ENCODE results near the gene ADAR. TPM values are rescaled to one million over a fixed set of nuclear protein-coding genes. Genes with fewer than 3 reads are reported as not detected.
A peak's percentile ranks its signal among the peaks of the same experiment; 100 is the strongest.

Gene ADAR
- total RNA-seq (128 and 141 TPM in 2 replicates), polyA plus RNA-seq (79.6 and 88.2 TPM in 2 replicates), polyA minus RNA-seq (324 and 334 TPM in 2 replicates), Bru-seq, nascent RNA (percentile 85 among the genes with signal in this experiment), BruChase-seq, experiment 1, labeled RNA remaining after a 6-hour chase (percentile 97 among the genes with signal in this experiment), BruChase-seq, experiment 2, labeled RNA remaining after a 2-hour chase (percentile 92 among the genes with signal in this experiment)
- 73.5 and 79.4 TPM in 2 replicates for polyA plus RNA-seq (2011; cell fraction: cytosol; rRNA removed)
- polyA plus RNA-seq (2011; cell fraction: nucleus; rRNA removed): 189 and 196 TPM in 2 replicates
- polyA plus RNA-seq (2012): 69.3 and 83.6 TPM in 2 replicates
- polyA minus RNA-seq (2011; cell fraction: cytosol; rRNA and poly(A)+ RNA removed): 110 TPM
- polyA minus RNA-seq (2011; cell fraction: nucleus; rRNA and poly(A)+ RNA removed): 112 and 150 TPM in 2 replicates
- long read RNA-seq, full-length matches to known transcripts: 27 of 90 reads
- long read RNA-seq, partial matches to known transcripts: 30 of 90 reads
- long read RNA-seq, other reads (novel, unspliced or antisense): 33 of 90 reads

GRCh38 chr1:154607609-154608396 lies at the start of gene ADAR:
ADAR (minus strand) TSS chr1:154608186; CDS start chr1:154608006, 180 bp downstream.
- CTCF ChIA-PET: interaction anchor here (0.6 to 1.3 kb wide), 10 partner anchors 10 to 436 kb away, joined by 3 to 5 read pairs (median 4); no protein-coding TSS in a partner anchor

More at GRCh38 chr1:154607609-154608396, at the start of gene ADAR:
- FAIRE-seq: peak; percentile 83
- intact Hi-C loops (cut with micrococcal nuclease): loop anchor here (1.0 to 2.0 kb wide), 2 partner anchors 21 to 50 kb away; partner anchors contain the start of gene UBE2Q1
- peaks cover 0 to 2% of the 10 kb centered on the region in 2 experiments for H3K36me3 ChIP-seq (ENCODE audit: control insufficient read depth in 2 of 2, extremely low read depth in 1 of 2, insufficient read depth in 2 of 2, low read length in 2 of 2)
- peaks cover 72% of the 10 kb centered on the region for H3K79me2 ChIP-seq (ENCODE audit: control insufficient read depth, insufficient read depth, low read length)
- POLR2A ChIA-PET: interaction anchor here (0.7 kb wide), 2 partner anchors 48 to 399 kb away, joined by 3 to 4 read pairs; no protein-coding TSS in a partner anchor
- DNase-seq (ENCODE audit: low read depth, low spot score): peak; percentile 94
- no TSS peak for BruUV-seq (replicated peaks)
- H3K9ac ChIP-seq (replicated peaks; ENCODE audit: extremely low read depth, insufficient read depth, low read length): peak within 1 kb of the TSS; percentile 91
- H3K27ac ChIP-seq (ENCODE audit: insufficient read depth, low read depth, low read length): peak within 1 kb of the TSS; percentile 56
- H3K4me2 ChIP-seq (ENCODE audit: insufficient read depth, low read length): peak within 1 kb of the TSS; percentile 86
- peak; percentile 11 for TF ChIP-seq MAX (IDR thresholded peaks at IDR 0.05; ENCODE audit: insufficient read depth, insufficient read length)
- TF ChIP-seq POLR2AphosphoS5 (IDR thresholded peaks at IDR 0.05; ENCODE audit: insufficient read depth, low read depth, low read length): peak; percentile 13
- TF ChIP-seq JUN (IDR thresholded peaks at IDR 0.05; ENCODE audit: borderline replicate concordance, insufficient read depth, insufficient read length, low read depth): no peak
- TF ChIP-seq, protein P1, sequence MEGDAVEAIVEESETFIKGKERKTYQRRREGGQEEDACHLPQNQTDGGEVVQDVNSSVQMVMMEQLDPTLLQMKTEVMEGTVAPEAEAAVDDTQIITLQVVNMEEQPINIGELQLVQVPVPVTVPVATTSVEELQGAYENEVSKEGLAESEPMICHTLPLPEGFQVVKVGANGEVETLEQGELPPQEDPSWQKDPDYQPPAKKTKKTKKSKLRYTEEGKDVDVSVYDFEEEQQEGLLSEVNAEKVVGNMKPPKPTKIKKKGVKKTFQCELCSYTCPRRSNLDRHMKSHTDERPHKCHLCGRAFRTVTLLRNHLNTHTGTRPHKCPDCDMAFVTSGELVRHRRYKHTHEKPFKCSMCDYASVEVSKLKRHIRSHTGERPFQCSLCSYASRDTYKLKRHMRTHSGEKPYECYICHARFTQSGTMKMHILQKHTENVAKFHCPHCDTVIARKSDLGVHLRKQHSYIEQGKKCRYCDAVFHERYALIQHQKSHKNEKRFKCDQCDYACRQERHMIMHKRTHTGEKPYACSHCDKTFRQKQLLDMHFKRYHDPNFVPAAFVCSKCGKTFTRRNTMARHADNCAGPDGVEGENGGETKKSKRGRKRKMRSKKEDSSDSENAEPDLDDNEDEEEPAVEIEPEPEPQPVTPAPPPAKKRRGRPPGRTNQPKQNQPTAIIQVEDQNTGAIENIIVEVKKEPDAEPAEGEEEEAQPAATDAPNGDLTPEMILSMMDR (IDR thresholded peaks at IDR 0.05; ENCODE audit: extremely low read depth in 1 of 2, insufficient read depth in 1 of 2, low read depth in 1 of 2, low read length in 2 of 2): no peak
- H2AFZ ChIP-seq (ENCODE audit: low read depth, low read length): peak within 1 kb of the TSS; percentile 58
- H3K4me3 ChIP-seq (replicated peaks in 1 of 3; ENCODE audit: insufficient read depth in 1 of 3, low read depth in 1 of 3, low read length in 3 of 3): peak within 1 kb of the TSS; percentile 15 to 68 (median 47)
- no peaks in the 10 kb centered on the region for H3K9me1 ChIP-seq (replicated peaks; ENCODE audit: control insufficient read depth, extremely low read depth, insufficient read depth, low read length)
- no peaks in the 10 kb centered on the region for H3K27me3 ChIP-seq (ENCODE audit: control insufficient read depth in 2 of 2, insufficient read depth in 2 of 2, low read length in 2 of 2)
- H3K9me3 ChIP-seq (replicated peaks; ENCODE audit: control insufficient read depth, insufficient read depth, low read length): no peaks in the 10 kb centered on the region
- dilution Hi-C loops (cut with MboI; ENCODE audit: extremely low pct_ligation_motif_present, low sequenced_read_pairs): no loop called here
- H3K4me1 ChIP-seq (ENCODE audit: control insufficient read depth, extremely low read depth, insufficient read depth, low read length): peaks cover 6% of the 10 kb centered on the region
- H4K20me1 ChIP-seq (replicated peaks; ENCODE audit: control insufficient read depth, extremely low read depth, insufficient read depth, low read length): peaks cover 4% of the 10 kb centered on the region

All from endothelial cell of umbilical vein (primary cell).